Sciatic nerve (tissue), 2 donors: ENCODE results near the gene OR4A5. TPM values are rescaled to one million over a fixed set of nuclear protein-coding genes. Genes with fewer than 3 reads are reported as not detected.
"Not testable (repeated sequence)": the region's sequence is repeated elsewhere in the genome, so short reads cannot be mapped to it uniquely, and the experiment has no call there.

Experiments
- ATAC-seq: fragments of 200-7000 bp; cut with Tn5 transposase; one replicate; pipeline ENCODE4 v1.9.1; 2020; ENCODE audit warnings: mild to moderate bottlenecking, moderate library complexity
- DNase-seq: peaks from one replicate; pipeline ENCODE4 v3.0.0-alpha.2; 2020; ENCODE audit warnings: low spot score
- intact Hi-C: fragments of 100-400 bp; cut with DNase I; formaldehyde crosslinking; loops from one replicate; pipeline ENCODE4 v1.14.2; 2022
- total RNA-seq: library from RNA; stranded (reverse); fragmentation: NEBNext Ultra II Directional; extraction: Animal tissue kit (Norgen Biotek cat#: 25700); gene quantifications from one replicate; pipeline ENCODE4 v1.2.1, GENCODE V29; 2021
- donor health status: DM: no; HTN: no; CAD: no.
- donor health status: DM: no; HTN: no; CAD: no.

Gene OR4A5, protein sequence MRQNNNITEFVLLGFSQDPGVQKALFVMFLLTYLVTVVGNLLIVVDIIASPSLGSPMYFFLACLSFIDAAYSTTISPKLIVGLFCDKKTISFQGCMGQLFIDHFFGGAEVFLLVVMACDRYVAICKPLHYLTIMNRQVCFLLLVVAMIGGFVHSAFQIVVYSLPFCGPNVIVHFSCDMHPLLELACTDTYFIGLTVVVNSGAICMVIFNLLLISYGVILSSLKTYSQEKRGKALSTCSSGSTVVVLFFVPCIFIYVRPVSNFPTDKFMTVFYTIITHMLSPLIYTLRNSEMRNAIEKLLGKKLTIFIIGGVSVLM
- total RNA-seq, result not detected

DNA sequence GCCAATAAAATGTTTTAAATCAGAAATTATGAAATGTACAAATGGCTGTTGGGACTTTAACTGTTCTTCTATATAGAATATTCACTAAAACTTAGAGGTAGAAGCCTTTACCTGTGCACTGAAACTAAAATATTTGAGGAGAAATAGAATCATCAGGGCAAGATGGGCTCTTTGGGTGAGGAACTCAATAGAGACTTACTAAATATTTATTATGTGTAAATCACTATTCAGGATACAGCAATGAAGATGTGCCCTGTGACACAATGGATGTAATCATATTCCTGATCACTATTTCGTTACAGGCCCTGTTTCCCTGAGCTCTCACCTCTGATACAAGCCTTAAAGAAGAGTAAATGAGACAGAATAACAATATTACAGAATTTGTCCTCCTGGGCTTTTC is at the start of gene OR4A5:
OR4A5 (plus strand) TSS at position 301 of the 400 bp plus-strand sequence; CDS start at position 354, 53 bp downstream.
- intact Hi-C loops, DNase-seq, ATAC-seq: not testable (repeated sequence)

DNA sequence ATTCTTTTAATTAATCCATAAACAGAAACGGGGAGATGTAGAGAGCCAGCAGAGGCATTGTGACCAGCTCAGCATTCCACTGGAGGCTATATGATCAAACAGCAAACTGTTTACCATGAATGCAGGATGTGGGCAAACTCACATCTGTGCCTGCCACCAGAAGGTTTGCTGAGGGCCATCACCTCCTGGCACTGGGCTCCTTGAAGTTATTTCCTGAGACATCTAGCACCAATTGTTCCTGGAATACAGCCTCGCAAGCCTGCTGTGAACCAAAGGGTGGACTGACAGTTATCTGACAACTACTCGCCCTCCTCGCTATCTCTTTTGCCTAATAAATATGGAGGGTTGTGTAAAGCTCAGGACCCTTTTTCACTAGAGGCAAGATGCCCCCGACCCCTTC is 13.5 kb downstream of the OR4A5 start:
- DNase-seq, intact Hi-C loops, ATAC-seq: not testable (repeated sequence)

Other genes with a start within 250 kb of the OR4A5 start
- not detected for gene OR4C46, start 102.8 kb upstream of the OR4A5 start, total RNA-seq